Natural killer cell (primary cell): ENCODE results near the gene HOXB1. TPM values are rescaled to one million over a fixed set of nuclear protein-coding genes. Genes with fewer than 3 reads are reported as not detected.
"Not testable (repeated sequence)": the region's sequence is repeated elsewhere in the genome, so short reads cannot be mapped to it uniquely, and the experiment has no call there.

ENCODE experiments used
- ATAC-seq, 3 donors: fragments of 150-1000 bp in 2 of 3; fragments of 200-7000 bp in 1 of 3; cut with Tn5 transposase; 1 replicate in 1 of 3; 2 replicates in 2 of 3; pipeline ENCODE4 v1.10.0; 2021; ENCODE audit warnings: mild to moderate bottlenecking in 2 of 3, moderate library complexity in 2 of 3
- DNase-seq, 2 donors: peaks; one replicate each; pipeline versions ENCODE4 v3.0.0 to v3.0.0-alpha.2; 2013 to 2021; ENCODE audit warnings: mixed read lengths in 1 of 2
- H3K27ac ChIP-seq: one replicate; pipeline ENCODE4 v1.5.1; 2013; ENCODE audit warnings: mild to moderate bottlenecking, low read length
- H3K27me3 ChIP-seq: one replicate; pipeline ENCODE4 v1.6.1; 2013; ENCODE audit warnings: low read length; ENCODE audit not compliant: control insufficient read depth, insufficient read depth
- H3K36me3 ChIP-seq: one replicate; pipeline ENCODE4 v1.6.1; 2013; ENCODE audit warnings: low read length; ENCODE audit not compliant: control insufficient read depth, insufficient read depth
- H3K4me1 ChIP-seq: one replicate; pipeline ENCODE4 v1.6.1; 2013; ENCODE audit warnings: low read length; ENCODE audit not compliant: control insufficient read depth, insufficient read depth
- H3K4me3 ChIP-seq: one replicate; pipeline ENCODE4 v1.5.1; 2013; ENCODE audit warnings: low read length
- H3K9me3 ChIP-seq: one replicate; pipeline ENCODE4 v1.6.1; 2013; ENCODE audit warnings: low read length; ENCODE audit not compliant: control insufficient read depth, insufficient read depth
- H3K27ac Mint-ChIP-seq, 2 donors: one replicate each; pipeline ENCODE4 v1.8.0; 2022; ENCODE audit warnings: mild to moderate bottlenecking in 2 of 2, mixed read lengths in 2 of 2, moderate library complexity in 1 of 2
- H3K27me3 Mint-ChIP-seq, 2 donors: one replicate each; pipeline ENCODE4 v1.8.0; 2022; ENCODE audit warnings: low read depth in 2 of 2, mixed read lengths in 2 of 2
- H3K36me3 Mint-ChIP-seq: one replicate; pipeline ENCODE4 v1.8.0; 2022; ENCODE audit warnings: mixed read lengths
- H3K4me1 Mint-ChIP-seq, 2 donors: one replicate each; pipeline ENCODE4 v1.8.0; 2022; ENCODE audit warnings: mixed read lengths in 2 of 2
- H3K4me3 Mint-ChIP-seq: one replicate; pipeline ENCODE4 v1.8.0; 2022; ENCODE audit warnings: mild to moderate bottlenecking, moderate library complexity, mixed read lengths
- H3K9me3 Mint-ChIP-seq, 2 donors: one replicate each; pipeline ENCODE4 v1.8.0; 2022; ENCODE audit warnings: mixed read lengths in 2 of 2
- CTCF ChIP-seq: fragments of 200-600 bp; IDR thresholded peaks from one replicate; pipeline ENCODE4 v1.8.0; 2022; ENCODE audit warnings: antibody characterized with exemption
- WGBS: methylation state at CpG from one replicate; pipeline ENCODE4 v1.1.7; 2013; ENCODE audit warnings: missing lambda C conversion rate; ENCODE audit not compliant: insufficient coverage; 5-methylcytosine and 5-hydroxymethylcytosine counted together
- intact Hi-C: fragments of 100-400 bp; cut with micrococcal nuclease; formaldehyde crosslinking; loops from one replicate; pipeline ENCODE4 v1.14.2; 2022
- total RNA-seq, 4 donors: library from RNA; stranded (reverse); fragments of 120-200 nt in 1 of 4; gene quantifications; one replicate each; pipeline versions ENCODE4 v1.2.3 to v1.2.4, GENCODE V29; 2013 to 2022

HOXB1 gene
- total RNA-seq, 3 donors from 2014 or later (not counting 1 experiment from before 2014, with no cell fraction given) = not detected

- Histone ChIP-seq H3K4me3 (no peak overlapping the region), H3K27me3 (no peaks in the 10 kb centered on the region), H3K27ac (no peak overlapping the region), H3K4me1 (peaks cover 15% of the 10 kb centered on the region), H3K36me3 (no peaks in the 10 kb centered on the region), H3K9me3 (no peaks in the 10 kb centered on the region)
- TF ChIP-seq CTCF = no peak
- H3K4me3 Mint-ChIP-seq = no peak overlapping the region
- no CpG with 5 or more reads among the region's 3 CpGs for WGBS
- H3K4me1 Mint-ChIP-seq = peaks cover 20% of the 10 kb centered on the region in 2 donors
- ATAC-seq (no peak), DNase-seq (no peak)
- intact Hi-C loops = no loop called here
- no peaks in the 10 kb centered on the region for H3K9me3 Mint-ChIP-seq
- H3K27ac Mint-ChIP-seq = no peak overlapping the region
- peaks cover 0 to 15% of the 10 kb centered on the region in 2 donors for H3K27me3 Mint-ChIP-seq
- peaks cover under 1% of the 10 kb centered on the region for H3K36me3 Mint-ChIP-seq
These were observed 6.5 kb upstream of the HOXB1 start for GRCh38 chr17:48537316-48537715.

- H3K27me3 ChIP-seq, H3K4me3 Mint-ChIP-seq, H3K27ac ChIP-seq, H3K9me3 ChIP-seq, H3K36me3 ChIP-seq, DNase-seq, H3K27ac Mint-ChIP-seq, ATAC-seq, H3K27me3 Mint-ChIP-seq, H3K9me3 Mint-ChIP-seq, intact Hi-C loops, H3K4me1 ChIP-seq, H3K4me3 ChIP-seq, H3K36me3 Mint-ChIP-seq: not testable (repeated sequence)
- H3K4me1 Mint-ChIP-seq = peaks cover 7 to 10% of the 10 kb centered on the region in 2 donors
- 86% methylated on average over 6 of the region's 9 CpGs for WGBS
These were observed 5.2 kb upstream of the HOXB1 start for GRCh38 chr17:48535793-48536559.

- Mint-ChIP-seq H3K27ac (no peak overlapping the region), H3K36me3 (no peaks in the 10 kb centered on the region), H3K27me3 (peaks cover 0 to 12% of the 10 kb centered on the region in 2 donors), H3K9me3 (no peaks in the 10 kb centered on the region), H3K4me3 (no peak overlapping the region), H3K4me1 (no peaks in the 10 kb centered on the region)
- H3K27me3 ChIP-seq = no peaks in the 10 kb centered on the region
- 94% methylated on average over 8 of the region's 8 CpGs for WGBS
- no peaks in the 10 kb centered on the region for H3K9me3 ChIP-seq
- no peak for TF ChIP-seq CTCF
- no peaks in the 10 kb centered on the region for H3K4me1 ChIP-seq
- H3K36me3 ChIP-seq = no peaks in the 10 kb centered on the region
- no peak overlapping the region for H3K27ac ChIP-seq
- intact Hi-C loops = no loop called here
- ATAC-seq (no peak), DNase-seq (no peak)
- H3K4me3 ChIP-seq = no peak overlapping the region
These were observed 1.4 kb upstream of the HOXB1 start for GRCh38 chr17:48532261-48532660.

- no peak for TF ChIP-seq CTCF
- no peak for ATAC-seq
- H3K36me3 ChIP-seq = no peaks in the 10 kb centered on the region
These were observed 464 bp downstream of the HOXB1 start for GRCh38 chr17:48530208-48530886.

More at GRCh38 chr17:48530208-48530886, 464 bp downstream of the HOXB1 start:
- intact Hi-C loops = no loop called here
- H3K36me3 Mint-ChIP-seq = no peaks in the 10 kb centered on the region
- DNase-seq = no peak
- no peak overlapping the region for H3K27ac ChIP-seq
- H3K4me1 Mint-ChIP-seq = peaks cover 6 to 12% of the 10 kb centered on the region in 2 donors
- no peak overlapping the region for H3K4me3 ChIP-seq
- peaks cover 7% of the 10 kb centered on the region for H3K4me1 ChIP-seq
- H3K27me3 ChIP-seq = peaks cover 12% of the 10 kb centered on the region
- H3K9me3 Mint-ChIP-seq = no peaks in the 10 kb centered on the region
- H3K27ac Mint-ChIP-seq = no peak overlapping the region
- 97% methylated on average over 37 of the region's 37 CpGs for WGBS
- H3K27me3 Mint-ChIP-seq = peaks cover 15 to 24% of the 10 kb centered on the region in 2 donors
- H3K9me3 ChIP-seq = no peaks in the 10 kb centered on the region
- no peak overlapping the region for H3K4me3 Mint-ChIP-seq
